HepG2 (cell line): ENCODE results near the gene NEK6. TPM values are rescaled to one million over a fixed set of nuclear protein-coding genes. Genes with fewer than 3 reads are reported as not detected.

ENCODE experiments used
- ATAC-seq: fragments of 200-7000 bp; cut with Tn5 transposase; 3 replicates; pipeline ENCODE4 v1.9.1; 2020; ENCODE audit warnings: mild to moderate bottlenecking, moderate library complexity
- BruUV-seq: library from RNA; stranded (reverse); fragments of 400-500 nt; replicated peaks from 2 replicates; lab custom pipeline; 2021; lab: Mats Ljungman, UMichigan
- CTCF ChIA-PET: fragments of 300-600 bp; formaldehyde crosslinking; extraction: SDS; loops from one replicate; lab custom pipeline; 2021; ENCODE audit warnings: low total read pairs, inconsistent platforms, low intra/inter-chr PET ratio; lab: Yijun Ruan, JAX
- POLR2A ChIA-PET: fragments of 350-600 bp; sonication (Branson Sonifier 250); formaldehyde crosslinking; loops from one replicate; lab custom pipeline; 2020; ENCODE audit warnings: antibody characterized with exemption, inconsistent platforms; lab: Yijun Ruan, JAX
- DNase-seq: peaks from one replicate; pipeline ENCODE4 v3.0.0-alpha.2; 2015; ENCODE audit warnings: low spot score
- FAIRE-seq: peaks from 3 replicates; lab custom pipeline; 2011; peaks lifted over from hg19 to GRCh38; lab: Jason Lieb, UNC
- H2AFZ ChIP-seq: one replicate; pipeline ENCODE4 v1.6.1; 2011; ENCODE audit warnings: low read length, inconsistent platforms
- H3K27ac ChIP-seq: fragments of 300-600 bp; 3 replicates; pipeline ENCODE4 v1.8.0; 2011; ENCODE audit warnings: mixed run types, mild to moderate bottlenecking, mixed read lengths, low read length, inconsistent platforms; ENCODE audit not compliant: insufficient read depth; ENCODE audit errors: extremely low read length
- H3K27me3 ChIP-seq, 2 experiments: fragments of 200-600 bp in 1 of 2; 2 replicates in 1 of 2; 3 replicates in 1 of 2; pipeline versions ENCODE4 v1.6.0 to v1.8.0; 2011; ENCODE audit warnings: low read length in 2 of 2, mild to moderate bottlenecking in 2 of 2, moderate library complexity in 2 of 2, inconsistent platforms in 1 of 2; ENCODE audit not compliant: insufficient read depth in 2 of 2, control insufficient read depth in 1 of 2
- H3K36me3 ChIP-seq, 2 experiments: fragments of 200-600 bp in 1 of 2; replicated peaks in 1 of 2; 2 replicates in 1 of 2; 3 replicates in 1 of 2; pipeline versions ENCODE4 v1.5.1 to v1.8.0; 2011; ENCODE audit warnings: low read length in 2 of 2, inconsistent platforms in 1 of 2; ENCODE audit not compliant: insufficient read depth in 2 of 2, control insufficient read depth in 1 of 2
- H3K4me1 ChIP-seq: 2 replicates; pipeline ENCODE4 v1.5.1; 2012; ENCODE audit warnings: low read length, inconsistent platforms; ENCODE audit not compliant: insufficient read depth
- H3K4me2 ChIP-seq: 2 replicates; pipeline ENCODE4 v1.6.0; 2011; ENCODE audit warnings: low read depth, low read length, inconsistent platforms
- H3K4me3 ChIP-seq, 3 experiments: fragments of 200-600 bp in 1 of 3; sonication (generic), shearing (Covaris generic) in 1 of 3; replicated peaks in 1 of 3; 2 replicates each; pipeline ENCODE4 v1.5.1; 2011 to 2016; ENCODE audit warnings: low read length in 3 of 3, inconsistent platforms in 2 of 3, low read depth in 2 of 3, mild to moderate bottlenecking in 2 of 3, control low read depth in 1 of 3, mixed read lengths in 1 of 3; ENCODE audit not compliant: insufficient read depth in 1 of 3
- H3K79me2 ChIP-seq: one replicate; pipeline ENCODE4 v1.6.1; 2011; ENCODE audit warnings: low read length, inconsistent platforms; ENCODE audit not compliant: insufficient read depth
- H3K9ac ChIP-seq: 2 replicates; pipeline ENCODE4 v1.6.0; 2011; ENCODE audit warnings: mild to moderate bottlenecking, low read depth, low read length, inconsistent platforms; ENCODE audit not compliant: insufficient read depth
- H3K9me3 ChIP-seq: 2 replicates; pipeline ENCODE4 v1.5.1; 2012; ENCODE audit warnings: mild to moderate bottlenecking, low read length
- H4K20me1 ChIP-seq: 2 replicates; pipeline ENCODE4 v1.6.0; 2011; ENCODE audit warnings: inconsistent platforms, mild to moderate bottlenecking, low read length, moderate library complexity; ENCODE audit not compliant: insufficient read depth
- AGO2 ChIP-seq: fragments of 200-400 bp; formaldehyde crosslinking; optimal IDR thresholded peaks from 2 replicates; pipeline ENCODE3; 2017; ENCODE audit warnings: mild to moderate bottlenecking, low read depth, low read length, moderate library complexity
- HNRNPL ChIP-seq: fragments of 200-400 bp; formaldehyde crosslinking; IDR thresholded peaks from 2 replicates; pipeline ENCODE4 v1.6.1; 2017; ENCODE audit warnings: mild to moderate bottlenecking, low read depth, low read length
- NR0B2 ChIP-seq: sonication (generic); formaldehyde crosslinking; IDR thresholded peaks from 2 replicates; pipeline ENCODE4 v1.4.0; 2020; ENCODE audit warnings: mild to moderate bottlenecking, missing genetic modification reagents
- ZHX1 ChIP-seq: sonication (generic); formaldehyde crosslinking; IDR thresholded peaks from 2 replicates; pipeline ENCODE4 v1.8.1; 2022; ENCODE audit warnings: low read depth, mild to moderate bottlenecking, missing genetic modification reagents
- ZNF629 ChIP-seq: sonication (generic); formaldehyde crosslinking; conservative IDR thresholded peaks from 2 replicates; pipeline ENCODE4 v1.5.0; 2020; ENCODE audit warnings: missing genetic modification reagents
- WGBS: methylation state at CpG from one replicate; pipeline ENCODE4 v1.1.6; 2017; ENCODE audit warnings: low lambda C conversion rate; 5-methylcytosine and 5-hydroxymethylcytosine counted together
- in situ Hi-C: cut with HindIII; loops from 2 replicates; pipeline ENCODE4 v1.10.0; 2017; ENCODE audit warnings: low pct_unique_long_range_greater_than_20kb; ENCODE audit not compliant: extremely low pct_ligation_motif_present
- intact Hi-C: fragments of 100-400 bp; cut with micrococcal nuclease; formaldehyde crosslinking; loops from one replicate; pipeline ENCODE4 v1.10.0; 2022; ENCODE audit not compliant: unreplicated experiment
- polyA plus RNA-seq, 8 experiments: library from polyadenylated mRNA; depleted of rRNA in 3 of 8; stranded (reverse) in 7 of 8; unstranded in 1 of 8; fragments of >200 nt; fragmentation: Illumina TruSeq in 4 of 8; extraction: Trizol in 4 of 8; gene quantifications; 2 replicates each; pipeline versions ENCODE4 v1.2.1 to v1.2.3, GENCODE V29; 2011 to 2016; ENCODE audit warnings: low read depth in 4 of 8, missing spikeins in 1 of 8, mixed read lengths in 1 of 8; ENCODE audit not compliant: insufficient read depth in 1 of 8
- total RNA-seq, 5 experiments: library from RNA; depleted of rRNA; stranded (reverse); fragments of >200 nt; fragmentation: Illumina TruSeq; extraction: Trizol; gene quantifications; 2 replicates each; pipeline ENCODE4 v1.2.3, GENCODE V29; 2016; ENCODE audit warnings: low read depth in 1 of 5

The NEK6 gene
- total and polyA plus RNA-seq, 2 of the 13 experiments (the other 11 are each of a cell fraction or from before 2014, with no cell fraction given), result 30.4 to 119 TPM

GRCh38 chr9:124313940-124314339 lies 56.2 kb downstream of the NEK6 start (continued):
- TF ChIP-seq ZHX1 (CRISPR knock-in tag), result no peak

- intact Hi-C loops (no loop called here), in situ Hi-C loops (no loop called here)
- Histone ChIP-seq H2AFZ (no peak overlapping the region), H3K9me3 (no peaks in the 10 kb centered on the region), H4K20me1 (peaks cover 17% of the 10 kb centered on the region; the same call in 1 of the 2 replicates), H3K9ac (no peak overlapping the region), H3K4me3 (no peak overlapping the region), H3K79me2 (no peaks in the 10 kb centered on the region), H3K4me2 (no peak overlapping the region), H3K27me3 (no peaks in the 10 kb centered on the region), H3K36me3 (peaks cover 34 to 55% of the 10 kb centered on the region in 2 experiments), H3K27ac (no peak overlapping the region), H3K4me1 (no peaks in the 10 kb centered on the region)
- DNase-seq (no peak), FAIRE-seq (no peak), ATAC-seq (no peak)
- WGBS, result 98% methylated on average over 16 of the region's 16 CpGs
- BruUV-seq, result no TSS peak
- POLR2A ChIA-PET, result no interaction called here
- TF ChIP-seq ZNF629 (CRISPR knock-in tag) (peak; percentile 57), NR0B2 (CRISPR knock-in tag) (no peak), HNRNPL (0 out of 2 replicates have a peak, but pooled peaks have one; percentile 34), AGO2 (peak; percentile 37)
- CTCF ChIA-PET, result no interaction called here
Observed at GRCh38 chr9:124315882-124316281, 58.1 kb downstream of the NEK6 start.
